SH-SY5Y (cell line): Measurements from ENCODE around the gene SLC22A16.

Experiments used
- GATA2 ChIP-seq: IDR thresholded peaks from 2 replicates; pipeline ENCODE4 v1.6.1; 2011; ENCODE audit warnings: mild to moderate bottlenecking, low read depth, low read length
- GATA3 ChIP-seq: IDR thresholded peaks from 2 replicates; pipeline ENCODE4 v1.6.1; 2011; ENCODE audit warnings: low read depth, mild to moderate bottlenecking, low read length, moderate library complexity

DNA sequence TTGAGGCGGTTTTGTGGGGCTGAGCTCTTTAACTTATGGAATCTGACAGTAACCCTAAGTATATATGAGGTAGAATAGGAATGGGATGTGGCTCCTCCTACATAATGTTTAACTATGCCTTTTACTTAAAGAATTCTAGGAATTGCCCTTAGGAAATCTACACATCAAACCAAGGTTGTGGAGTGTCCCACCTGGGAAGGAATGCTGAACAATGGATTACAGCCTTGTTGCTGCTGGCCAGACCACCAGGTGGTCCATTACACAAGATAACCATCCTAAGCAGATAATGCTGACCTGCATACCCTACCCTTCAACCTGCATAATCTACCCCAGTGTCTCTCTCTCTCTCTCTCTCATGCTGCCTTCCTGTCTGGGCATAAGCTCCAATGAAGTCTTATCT, 35.0 kb upstream of the SLC22A16 start:
- TF ChIP-seq GATA2 = no peak
- no peak for TF ChIP-seq GATA3
